Astrocyte of the hippocampus (primary cell): ENCODE results near the gene KCNK13.
"Not testable (repeated sequence)": the region's sequence is repeated elsewhere in the genome, so short reads cannot be mapped to it uniquely, and the experiment has no call there.

Experiments
- DNase-seq: peaks from one replicate; pipeline ENCODE4 v3.0.0; 2011; ENCODE audit warnings: low read depth, low spot score

The KCNK13 gene

GRCh38 chr14:90193925-90194324 lies 132.1 kb downstream of the KCNK13 start:
- DNase-seq: no peak

GRCh38 chr14:90194706-90195105 lies 132.9 kb downstream of the KCNK13 start:
- no peak for DNase-seq

- no peak for DNase-seq
Observed at GRCh38 chr14:90198541-90199060, 136.8 kb downstream of the KCNK13 start.

GRCh38 chr14:90200546-90200945 lies 138.8 kb downstream of the KCNK13 start:
- not testable (repeated sequence) for DNase-seq

- DNase-seq: no peak
Observed at GRCh38 chr14:90201344-90201743, 139.6 kb downstream of the KCNK13 start.

- DNase-seq: no peak
Observed at GRCh38 chr14:90204516-90204915, 142.7 kb downstream of the KCNK13 start.

- DNase-seq: no peak
Observed at GRCh38 chr14:90213099-90213748, 151.4 kb downstream of the KCNK13 start.

GRCh38 chr14:90228478-90228877 lies 166.7 kb downstream of the KCNK13 start:
- DNase-seq: no peak

GRCh38 chr14:90229942-90230341 lies 168.1 kb downstream of the KCNK13 start:
- not testable (repeated sequence) for DNase-seq
